Fibroblast of mammary gland (primary cell): ENCODE measurements around the gene TEDDM1.
A peak's percentile ranks its signal among the peaks of the same experiment; 100 is the strongest.

Experiments used
- DNase-seq: peaks from one replicate; pipeline ENCODE4 v3.0.0-alpha.2; 2010; ENCODE audit warnings: low read depth
- H3K4me3 ChIP-seq: 2 replicates; pipeline ENCODE4 v1.5.1; 2011; ENCODE audit warnings: low read depth, mild to moderate bottlenecking, low read length, moderate library complexity; ENCODE audit not compliant: control insufficient read depth
- CTCF ChIP-seq: conservative IDR thresholded peaks from 2 replicates; pipeline ENCODE4 v1.5.1; 2011; ENCODE audit warnings: low read depth, low read length, inconsistent platforms; ENCODE audit not compliant: control insufficient read depth, insufficient read depth

Gene TEDDM1

GRCh38 chr1:182408435-182409075, 8.1 kb upstream of the TEDDM1 start:
- TF ChIP-seq CTCF: no peak
- H3K4me3 ChIP-seq: no peak overlapping the region
- DNase-seq: no peak

- DNase-seq: no peak
- TF ChIP-seq CTCF: no peak
- H3K4me3 ChIP-seq: no peak overlapping the region
Observed at GRCh38 chr1:182407724-182408123, 7.3 kb upstream of the TEDDM1 start.

DNA sequence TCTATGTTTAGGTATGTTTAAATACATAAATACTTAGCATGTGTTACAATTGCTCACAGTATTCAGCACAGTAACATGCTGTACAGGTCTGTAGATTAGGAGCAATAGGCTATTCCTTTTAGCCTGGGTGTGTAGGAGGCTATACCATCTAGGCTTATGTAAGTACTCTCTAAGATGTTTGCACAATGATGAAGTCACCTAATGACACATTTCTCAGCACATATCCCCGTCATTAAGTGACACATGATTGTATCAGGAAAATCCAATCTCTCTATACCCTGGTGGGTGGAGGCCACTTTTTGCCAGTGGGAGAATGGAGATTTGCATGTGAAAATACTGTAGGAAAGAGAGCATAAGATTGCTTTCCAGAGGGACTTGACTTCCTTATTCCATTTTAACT, 5.5 kb upstream of the TEDDM1 start:
- no peak overlapping the region for H3K4me3 ChIP-seq
- DNase-seq: no peak
- no peak for TF ChIP-seq CTCF

GRCh38 chr1:182405578-182405977, 5.1 kb upstream of the TEDDM1 start:
- DNase-seq: no peak
- no peak for TF ChIP-seq CTCF
- H3K4me3 ChIP-seq: no peak overlapping the region

DNA sequence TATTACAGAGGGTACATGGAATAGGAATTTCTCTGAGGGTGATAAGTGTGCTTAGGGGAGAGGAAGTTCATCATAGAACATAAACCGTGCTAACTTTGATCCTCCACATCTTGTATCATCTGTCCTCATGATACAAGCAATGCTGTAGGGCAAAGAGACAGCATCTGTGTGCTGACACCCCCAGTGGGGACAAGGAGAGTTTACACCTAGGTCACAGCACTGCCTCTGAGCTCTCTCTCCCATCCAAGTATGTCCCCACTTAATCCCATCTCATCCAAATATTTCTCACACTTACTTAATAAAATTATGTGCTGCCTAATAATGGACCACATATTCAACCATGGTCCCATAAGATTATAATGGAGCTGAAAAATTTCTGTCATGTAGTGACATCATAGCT, 4.3 kb upstream of the TEDDM1 start:
- no peak for DNase-seq
- no peak overlapping the region for H3K4me3 ChIP-seq
- no peak for TF ChIP-seq CTCF

DNA sequence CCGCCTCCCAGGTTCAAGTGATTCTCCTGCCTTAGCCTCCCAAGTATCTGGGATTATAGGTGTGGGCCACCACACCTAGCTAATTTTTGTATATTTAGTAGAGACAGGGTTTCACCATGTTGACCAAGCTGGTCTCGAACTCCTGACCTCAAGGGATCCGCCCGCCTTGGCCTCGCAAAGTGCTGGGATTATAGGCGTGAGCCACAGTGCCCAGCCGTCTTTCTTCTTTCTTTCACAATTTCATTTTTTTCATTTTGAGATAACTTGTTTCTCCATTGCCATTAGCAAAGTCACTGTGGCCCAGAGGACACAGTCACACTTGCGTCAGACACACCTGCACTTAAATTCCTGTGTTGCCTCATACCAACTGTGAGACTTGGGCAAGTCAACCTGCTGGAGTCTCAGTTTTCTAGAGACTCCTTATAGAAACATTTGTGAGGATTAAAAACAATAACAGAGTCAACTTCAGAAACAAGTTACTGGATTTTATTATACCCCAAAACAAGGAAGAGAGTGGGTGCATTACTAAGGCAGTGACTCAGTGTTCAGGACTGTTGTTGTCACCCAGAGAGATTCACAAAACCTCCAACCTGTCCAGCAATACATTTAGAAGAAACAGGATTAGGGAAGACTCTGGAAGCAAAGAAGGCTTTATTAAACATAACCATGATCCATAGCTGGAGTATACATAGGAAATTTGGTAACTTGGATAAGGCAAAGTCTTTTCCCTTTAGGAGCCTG, 2.6 kb downstream of the TEDDM1 start:
- peak; percentile 31 for DNase-seq
- no peak for TF ChIP-seq CTCF
- H3K4me3 ChIP-seq: no peak overlapping the region

GRCh38 chr1:182395906-182396305, 4.6 kb downstream of the TEDDM1 start:
- TF ChIP-seq CTCF: no peak
- H3K4me3 ChIP-seq: no peak overlapping the region
- no peak for DNase-seq
